SK-N-SH treated with all-trans-retinoic acid at 6 μM for 48 hours (cell line): ENCODE data around the gene ITPKA.

Experiments used
- ATAC-seq: fragments of 200-7000 bp; cut with Tn5 transposase; 3 replicates; pipeline ENCODE4 v1.9.1; 2020; ENCODE audit warnings: mild to moderate bottlenecking, moderate library complexity
- BACH2 ChIP-seq: fragments of 250-450 bp; sonication (Bioruptor Pico); IDR thresholded peaks from 2 replicates; pipeline ENCODE4 v1.9.0; 2021; ENCODE audit warnings: mild to moderate bottlenecking, borderline replicate concordance
- CSDC2 ChIP-seq: fragments of 250-450 bp; sonication (Bioruptor Pico); IDR thresholded peaks from 2 replicates; pipeline ENCODE4 v1.5.0; 2020; ENCODE audit warnings: mild to moderate bottlenecking, moderate library complexity
- GLIS3 ChIP-seq: fragments of 250-450 bp; sonication (Bioruptor Pico); IDR thresholded peaks from 2 replicates; pipeline ENCODE4 v1.5.0; 2020; ENCODE audit warnings: mild to moderate bottlenecking, moderate library complexity
- ISL1 ChIP-seq: fragments of 250-450 bp; sonication (Bioruptor Pico); IDR thresholded peaks from 2 replicates; pipeline ENCODE4 v2.1.2; 2022; ENCODE audit warnings: mild to moderate bottlenecking, moderate library complexity
- OSR1 ChIP-seq: fragments of 250-450 bp; sonication (Bioruptor Pico); IDR thresholded peaks from 2 replicates; pipeline ENCODE4 v1.8.0; 2022; ENCODE audit warnings: moderate library complexity, mild to moderate bottlenecking, inconsistent platforms
- SNAI2 ChIP-seq: fragments of 250-450 bp; sonication (Bioruptor Pico); IDR thresholded peaks from 2 replicates; pipeline ENCODE4 v1.5.0; 2020; ENCODE audit warnings: mild to moderate bottlenecking, moderate library complexity
- TCF4 ChIP-seq: fragments of 250-450 bp; sonication (Bioruptor Pico); IDR thresholded peaks from 2 replicates; pipeline ENCODE4 v1.8.0; 2021; ENCODE audit warnings: mild to moderate bottlenecking, moderate library complexity, borderline replicate concordance
- TOX ChIP-seq: fragments of 250-450 bp; sonication (Bioruptor Pico); IDR thresholded peaks from 2 replicates; pipeline ENCODE4 v1.8.0; 2021; ENCODE audit warnings: mild to moderate bottlenecking, moderate library complexity, borderline replicate concordance
- ZC3H10 ChIP-seq: fragments of 250-450 bp; sonication (Bioruptor Pico); IDR thresholded peaks from 2 replicates; pipeline ENCODE4 v1.5.1; 2021; ENCODE audit warnings: mild to moderate bottlenecking, moderate library complexity
- ZFP3 ChIP-seq: fragments of 250-450 bp; sonication (Bioruptor Pico); IDR thresholded peaks from 2 replicates; pipeline ENCODE4 v1.5.0; 2020; ENCODE audit warnings: mild to moderate bottlenecking, moderate library complexity
- ZNF565 ChIP-seq: fragments of 450-650 bp; formaldehyde crosslinking; conservative IDR thresholded peaks from 2 replicates; pipeline ENCODE4 v1.5.0; 2020; ENCODE audit warnings: low read depth, mild to moderate bottlenecking, moderate library complexity
- ZNF70 ChIP-seq: fragments of 450-650 bp; formaldehyde crosslinking; IDR thresholded peaks from 2 replicates; pipeline ENCODE4 v1.5.0; 2020; ENCODE audit warnings: mild to moderate bottlenecking, moderate library complexity
- ZNF8 ChIP-seq: fragments of 450-650 bp; formaldehyde crosslinking; IDR thresholded peaks from 2 replicates; pipeline ENCODE4 v1.5.0; 2020; ENCODE audit warnings: mild to moderate bottlenecking, moderate library complexity
- TF ChIP-seq, protein P1 (sequence below): fragments of 250-450 bp; sonication (Bioruptor Pico); IDR thresholded peaks from 2 replicates; pipeline ENCODE4 v1.8.0; 2020; ENCODE audit warnings: mild to moderate bottlenecking, moderate library complexity, borderline replicate concordance
- TF ChIP-seq, protein P2 (sequence below): fragments of 250-450 bp; sonication (Bioruptor Pico); IDR thresholded peaks from 2 replicates; pipeline ENCODE4 v1.8.0; 2021; ENCODE audit warnings: low read depth, mild to moderate bottlenecking, moderate library complexity, borderline replicate concordance
- TF ChIP-seq, protein P3 (sequence below): fragments of 250-450 bp; sonication (Bioruptor Pico); IDR thresholded peaks from 2 replicates; pipeline ENCODE4 v1.5.0; 2020; ENCODE audit warnings: mild to moderate bottlenecking, moderate library complexity

ITPKA gene

GRCh38 chr15:41476416-41477048, 17.1 kb upstream of the ITPKA start:
- ATAC-seq: no peak
- TF ChIP-seq TOX (no peak), OSR1 (CRISPR knock-in tag) (no peak), ISL1 (CRISPR knock-in tag) (no peak), ZNF8 (CRISPR knock-in tag) (no peak), ZFP3 (CRISPR knock-in tag) (no peak), ZC3H10 (CRISPR knock-in tag) (no peak), CSDC2 (CRISPR knock-in tag) (no peak), TCF4 (CRISPR knock-in tag) (no peak), BACH2 (no peak)
- TF ChIP-seq, protein P1, sequence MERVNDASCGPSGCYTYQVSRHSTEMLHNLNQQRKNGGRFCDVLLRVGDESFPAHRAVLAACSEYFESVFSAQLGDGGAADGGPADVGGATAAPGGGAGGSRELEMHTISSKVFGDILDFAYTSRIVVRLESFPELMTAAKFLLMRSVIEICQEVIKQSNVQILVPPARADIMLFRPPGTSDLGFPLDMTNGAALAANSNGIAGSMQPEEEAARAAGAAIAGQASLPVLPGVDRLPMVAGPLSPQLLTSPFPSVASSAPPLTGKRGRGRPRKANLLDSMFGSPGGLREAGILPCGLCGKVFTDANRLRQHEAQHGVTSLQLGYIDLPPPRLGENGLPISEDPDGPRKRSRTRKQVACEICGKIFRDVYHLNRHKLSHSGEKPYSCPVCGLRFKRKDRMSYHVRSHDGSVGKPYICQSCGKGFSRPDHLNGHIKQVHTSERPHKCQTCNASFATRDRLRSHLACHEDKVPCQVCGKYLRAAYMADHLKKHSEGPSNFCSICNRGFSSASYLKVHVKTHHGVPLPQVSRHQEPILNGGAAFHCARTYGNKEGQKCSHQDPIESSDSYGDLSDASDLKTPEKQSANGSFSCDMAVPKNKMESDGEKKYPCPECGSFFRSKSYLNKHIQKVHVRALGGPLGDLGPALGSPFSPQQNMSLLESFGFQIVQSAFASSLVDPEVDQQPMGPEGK (CRISPR knock-in tag): no peak
- TF ChIP-seq, protein P2, sequence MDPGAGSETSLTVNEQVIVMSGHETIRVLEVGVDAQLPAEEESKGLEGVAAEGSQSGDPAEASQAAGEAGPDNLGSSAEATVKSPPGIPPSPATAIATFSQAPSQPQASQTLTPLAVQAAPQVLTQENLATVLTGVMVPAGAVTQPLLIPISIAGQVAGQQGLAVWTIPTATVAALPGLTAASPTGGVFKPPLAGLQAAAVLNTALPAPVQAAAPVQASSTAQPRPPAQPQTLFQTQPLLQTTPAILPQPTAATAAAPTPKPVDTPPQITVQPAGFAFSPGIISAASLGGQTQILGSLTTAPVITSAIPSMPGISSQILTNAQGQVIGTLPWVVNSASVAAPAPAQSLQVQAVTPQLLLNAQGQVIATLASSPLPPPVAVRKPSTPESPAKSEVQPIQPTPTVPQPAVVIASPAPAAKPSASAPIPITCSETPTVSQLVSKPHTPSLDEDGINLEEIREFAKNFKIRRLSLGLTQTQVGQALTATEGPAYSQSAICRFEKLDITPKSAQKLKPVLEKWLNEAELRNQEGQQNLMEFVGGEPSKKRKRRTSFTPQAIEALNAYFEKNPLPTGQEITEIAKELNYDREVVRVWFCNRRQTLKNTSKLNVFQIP: no peak

DNA sequence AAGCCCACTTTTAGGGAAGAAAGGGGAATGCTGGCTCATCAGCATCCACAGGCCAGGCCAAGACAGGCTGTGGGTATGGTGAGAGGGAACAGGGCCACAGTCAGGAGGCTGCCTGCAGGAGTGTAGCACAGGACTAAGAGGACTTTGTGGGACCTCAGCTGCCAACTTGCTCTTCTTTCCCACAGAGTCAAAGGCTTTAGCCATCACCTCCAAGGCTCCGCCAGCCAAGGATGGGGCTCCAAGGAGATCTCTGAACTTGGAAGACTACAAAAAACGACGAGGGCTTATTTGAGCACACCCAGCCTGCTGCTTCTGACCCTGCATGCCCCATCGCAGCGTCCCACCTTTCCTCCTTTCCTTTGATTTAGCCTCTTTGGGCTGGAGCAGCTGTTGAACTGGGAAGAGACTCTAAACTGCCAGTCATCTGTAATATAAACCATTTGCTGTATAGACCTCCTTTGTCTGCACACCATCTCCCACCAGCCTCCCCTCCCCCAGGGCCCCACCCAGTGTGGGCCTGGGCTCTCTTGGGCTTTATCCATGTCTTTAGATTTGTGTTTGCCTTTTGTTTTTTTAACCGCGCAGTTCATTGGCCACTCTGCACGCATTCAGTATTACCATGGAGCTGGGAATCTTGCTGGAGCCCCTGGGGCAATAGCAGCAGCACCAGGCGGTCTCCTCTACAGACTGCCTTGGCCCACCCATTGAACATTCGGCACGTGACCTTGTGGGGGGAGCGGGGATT, 13.1 kb upstream of the ITPKA start:
- TF ChIP-seq ZNF8 (CRISPR knock-in tag) (no peak), ZNF70 (CRISPR knock-in tag) (no peak)
- TF ChIP-seq, protein P2: no peak
- ATAC-seq: no peak

DNA sequence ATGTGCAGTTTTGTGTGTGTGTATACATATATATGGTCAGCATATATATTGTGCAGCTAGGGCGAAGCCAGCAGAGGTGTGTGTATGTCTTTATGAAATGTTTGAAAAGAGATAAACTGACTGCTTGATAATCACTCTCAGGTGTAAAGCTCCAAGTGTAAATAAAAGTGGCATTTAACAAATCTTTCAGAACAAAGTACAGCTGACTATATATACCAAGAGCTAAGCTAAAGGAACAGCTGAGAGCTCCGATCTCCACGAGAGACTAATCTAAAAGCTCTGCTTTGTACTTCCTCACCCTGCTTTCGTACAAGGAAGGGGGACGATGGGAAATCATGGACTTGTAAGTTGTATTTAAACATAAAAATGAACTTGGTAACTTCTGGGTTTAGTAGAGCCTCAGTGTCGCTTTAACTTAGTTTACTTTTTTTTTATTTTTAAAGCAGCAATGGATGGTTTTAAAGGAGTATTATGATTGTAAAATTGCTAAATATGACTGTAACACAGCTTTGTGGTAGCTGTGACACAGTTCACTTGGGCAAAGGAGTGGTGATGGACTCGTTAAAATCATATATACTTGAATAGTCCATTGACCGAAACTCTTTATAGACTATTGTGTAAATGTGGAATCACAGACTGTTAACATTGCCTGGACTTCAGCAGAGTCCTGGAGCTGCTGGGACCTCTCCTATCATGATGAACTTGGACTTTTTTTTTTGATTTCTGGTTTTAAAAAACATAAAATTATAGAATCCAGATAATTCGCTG, 11.4 kb upstream of the ITPKA start:
- TF ChIP-seq ZNF565 (CRISPR knock-in tag) (no peak), GLIS3 (CRISPR knock-in tag) (no peak), ZFP3 (CRISPR knock-in tag) (no peak), BACH2 (no peak), SNAI2 (no peak), ISL1 (CRISPR knock-in tag) (no peak), ZNF8 (CRISPR knock-in tag) (no peak), ZC3H10 (CRISPR knock-in tag) (no peak)
- TF ChIP-seq, protein P1 (CRISPR knock-in tag): no peak
- TF ChIP-seq, protein P3, sequence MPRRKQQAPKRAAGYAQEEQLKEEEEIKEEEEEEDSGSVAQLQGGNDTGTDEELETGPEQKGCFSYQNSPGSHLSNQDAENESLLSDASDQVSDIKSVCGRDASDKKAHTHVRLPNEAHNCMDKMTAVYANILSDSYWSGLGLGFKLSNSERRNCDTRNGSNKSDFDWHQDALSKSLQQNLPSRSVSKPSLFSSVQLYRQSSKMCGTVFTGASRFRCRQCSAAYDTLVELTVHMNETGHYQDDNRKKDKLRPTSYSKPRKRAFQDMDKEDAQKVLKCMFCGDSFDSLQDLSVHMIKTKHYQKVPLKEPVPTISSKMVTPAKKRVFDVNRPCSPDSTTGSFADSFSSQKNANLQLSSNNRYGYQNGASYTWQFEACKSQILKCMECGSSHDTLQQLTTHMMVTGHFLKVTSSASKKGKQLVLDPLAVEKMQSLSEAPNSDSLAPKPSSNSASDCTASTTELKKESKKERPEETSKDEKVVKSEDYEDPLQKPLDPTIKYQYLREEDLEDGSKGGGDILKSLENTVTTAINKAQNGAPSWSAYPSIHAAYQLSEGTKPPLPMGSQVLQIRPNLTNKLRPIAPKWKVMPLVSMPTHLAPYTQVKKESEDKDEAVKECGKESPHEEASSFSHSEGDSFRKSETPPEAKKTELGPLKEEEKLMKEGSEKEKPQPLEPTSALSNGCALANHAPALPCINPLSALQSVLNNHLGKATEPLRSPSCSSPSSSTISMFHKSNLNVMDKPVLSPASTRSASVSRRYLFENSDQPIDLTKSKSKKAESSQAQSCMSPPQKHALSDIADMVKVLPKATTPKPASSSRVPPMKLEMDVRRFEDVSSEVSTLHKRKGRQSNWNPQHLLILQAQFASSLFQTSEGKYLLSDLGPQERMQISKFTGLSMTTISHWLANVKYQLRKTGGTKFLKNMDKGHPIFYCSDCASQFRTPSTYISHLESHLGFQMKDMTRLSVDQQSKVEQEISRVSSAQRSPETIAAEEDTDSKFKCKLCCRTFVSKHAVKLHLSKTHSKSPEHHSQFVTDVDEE (CRISPR knock-in tag): no peak
- ATAC-seq: no peak
